Activated naive CD8-positive, alpha-beta T cell treated with anti-CD3 and anti-CD28 coated beads, Interleukin-2, amount 50 U/mL, for 24 hours (primary cell): ENCODE data around the gene VWA3A.
"Not testable (repeated sequence)": the region's sequence is repeated elsewhere in the genome, so short reads cannot be mapped to it uniquely, and the experiment has no call there.

Source experiments
- ATAC-seq: fragments of 150-1000 bp; cut with Tn5 transposase; one replicate; pipeline ENCODE4 v1.10.0; 2021
- DNase-seq: peaks from one replicate; pipeline ENCODE4 v3.0.0; 2021
- H3K27ac Mint-ChIP-seq: one replicate; pipeline ENCODE4 v1.8.0; 2021; ENCODE audit warnings: mild to moderate bottlenecking, mixed read lengths
- H3K27me3 Mint-ChIP-seq: one replicate; pipeline ENCODE4 v1.8.0; 2021; ENCODE audit warnings: mixed read lengths
- H3K36me3 Mint-ChIP-seq: one replicate; pipeline ENCODE4 v1.8.0; 2021; ENCODE audit warnings: low read depth, mixed read lengths
- H3K4me1 Mint-ChIP-seq: one replicate; pipeline ENCODE4 v1.8.0; 2021; ENCODE audit warnings: mixed read lengths
- H3K4me3 Mint-ChIP-seq: one replicate; pipeline ENCODE4 v1.8.0; 2021; ENCODE audit warnings: mild to moderate bottlenecking, moderate library complexity, mixed read lengths
- H3K9me3 Mint-ChIP-seq: one replicate; pipeline ENCODE4 v1.8.0; 2021; ENCODE audit warnings: mixed read lengths

VWA3A gene

GRCh38 chr16:22109258-22109898, 17.0 kb downstream of the VWA3A start:
- H3K4me1 Mint-ChIP-seq, result peaks cover 4% of the 10 kb centered on the region
- DNase-seq, result no peak
- no peak overlapping the region for H3K27ac Mint-ChIP-seq
- no peak for ATAC-seq
- H3K27me3 Mint-ChIP-seq, result peaks cover 2% of the 10 kb centered on the region
- H3K9me3 Mint-ChIP-seq, result no peaks in the 10 kb centered on the region
- H3K36me3 Mint-ChIP-seq, result no peaks in the 10 kb centered on the region
- H3K4me3 Mint-ChIP-seq, result no peak overlapping the region

- H3K36me3 Mint-ChIP-seq, result not testable (repeated sequence)
Measured at GRCh38 chr16:22111629-22112028, 19.3 kb downstream of the VWA3A start.

GRCh38 chr16:22116095-22116700, 23.9 kb downstream of the VWA3A start:
- no peaks in the 10 kb centered on the region for H3K36me3 Mint-ChIP-seq
- no peaks in the 10 kb centered on the region for H3K9me3 Mint-ChIP-seq
- DNase-seq, result no peak
- ATAC-seq, result no peak
- no peak overlapping the region for H3K4me3 Mint-ChIP-seq
- no peak overlapping the region for H3K27ac Mint-ChIP-seq
- H3K27me3 Mint-ChIP-seq, result no peaks in the 10 kb centered on the region
- no peaks in the 10 kb centered on the region for H3K4me1 Mint-ChIP-seq

More at GRCh38 chr16:22111629-22112028, 19.3 kb downstream of the VWA3A start:
- H3K9me3 Mint-ChIP-seq, H3K4me1 Mint-ChIP-seq, DNase-seq, H3K27me3 Mint-ChIP-seq, ATAC-seq, H3K27ac Mint-ChIP-seq, H3K4me3 Mint-ChIP-seq: not testable (repeated sequence)

GRCh38 chr16:22117609-22118008, 25.3 kb downstream of the VWA3A start:
- Mint-ChIP-seq H3K9me3 (no peaks in the 10 kb centered on the region), H3K4me3 (no peak overlapping the region), H3K27ac (no peak overlapping the region), H3K36me3 (no peaks in the 10 kb centered on the region), H3K4me1 (no peaks in the 10 kb centered on the region), H3K27me3 (no peaks in the 10 kb centered on the region)
- ATAC-seq, result no peak
- DNase-seq, result no peak

- no peaks in the 10 kb centered on the region for H3K9me3 Mint-ChIP-seq
- no peak for DNase-seq
- H3K4me1 Mint-ChIP-seq, result no peaks in the 10 kb centered on the region
- no peak overlapping the region for H3K4me3 Mint-ChIP-seq
- H3K27ac Mint-ChIP-seq, result no peak overlapping the region
- H3K27me3 Mint-ChIP-seq, result no peaks in the 10 kb centered on the region
- H3K36me3 Mint-ChIP-seq, result no peaks in the 10 kb centered on the region
- ATAC-seq, result no peak
Measured at GRCh38 chr16:22120440-22120839, 28.1 kb downstream of the VWA3A start.

GRCh38 chr16:22122239-22122638, 29.9 kb downstream of the VWA3A start:
- Mint-ChIP-seq H3K9me3 (no peaks in the 10 kb centered on the region), H3K27ac (no peak overlapping the region), H3K4me3 (no peak overlapping the region), H3K4me1 (no peaks in the 10 kb centered on the region), H3K36me3 (no peaks in the 10 kb centered on the region), H3K27me3 (no peaks in the 10 kb centered on the region)
- no peak for DNase-seq
- no peak for ATAC-seq

- ATAC-seq, result no peak
- Mint-ChIP-seq H3K27ac (no peak overlapping the region), H3K27me3 (no peaks in the 10 kb centered on the region), H3K4me1 (no peaks in the 10 kb centered on the region), H3K36me3 (no peaks in the 10 kb centered on the region), H3K9me3 (no peaks in the 10 kb centered on the region), H3K4me3 (no peak overlapping the region)
- no peak for DNase-seq
Measured at GRCh38 chr16:22123146-22123545, 30.8 kb downstream of the VWA3A start.

- Mint-ChIP-seq H3K27ac (no peak overlapping the region), H3K36me3 (no peaks in the 10 kb centered on the region), H3K4me3 (no peak overlapping the region), H3K9me3 (no peaks in the 10 kb centered on the region), H3K4me1 (no peaks in the 10 kb centered on the region), H3K27me3 (no peaks in the 10 kb centered on the region)
- DNase-seq (no peak), ATAC-seq (no peak)
Measured at GRCh38 chr16:22123759-22124490, 31.6 kb downstream of the VWA3A start.

- H3K9me3 Mint-ChIP-seq, result no peaks in the 10 kb centered on the region
- DNase-seq, result no peak
- no peak overlapping the region for H3K27ac Mint-ChIP-seq
- H3K4me3 Mint-ChIP-seq, result no peak overlapping the region
- no peaks in the 10 kb centered on the region for H3K27me3 Mint-ChIP-seq
- no peak for ATAC-seq
- no peaks in the 10 kb centered on the region for H3K36me3 Mint-ChIP-seq
- H3K4me1 Mint-ChIP-seq, result no peaks in the 10 kb centered on the region
Measured at GRCh38 chr16:22124583-22125284, 32.4 kb downstream of the VWA3A start.

- no peaks in the 10 kb centered on the region for H3K9me3 Mint-ChIP-seq
- no peaks in the 10 kb centered on the region for H3K27me3 Mint-ChIP-seq
- no peaks in the 10 kb centered on the region for H3K36me3 Mint-ChIP-seq
- no peak overlapping the region for H3K4me3 Mint-ChIP-seq
- ATAC-seq (no peak), DNase-seq (no peak)
- no peaks in the 10 kb centered on the region for H3K4me1 Mint-ChIP-seq
- H3K27ac Mint-ChIP-seq, result no peak overlapping the region
Measured at GRCh38 chr16:22126037-22126558, 33.8 kb downstream of the VWA3A start.

- ATAC-seq, H3K27ac Mint-ChIP-seq, H3K4me3 Mint-ChIP-seq, H3K4me1 Mint-ChIP-seq, H3K27me3 Mint-ChIP-seq, H3K36me3 Mint-ChIP-seq, H3K9me3 Mint-ChIP-seq, DNase-seq: not testable (repeated sequence)
Measured at GRCh38 chr16:22128537-22128936, 36.2 kb downstream of the VWA3A start.

- H3K4me1 Mint-ChIP-seq, result no peaks in the 10 kb centered on the region
- no peaks in the 10 kb centered on the region for H3K27me3 Mint-ChIP-seq
- H3K4me3 Mint-ChIP-seq, result no peak overlapping the region
- H3K36me3 Mint-ChIP-seq, result no peaks in the 10 kb centered on the region
- ATAC-seq (no peak), DNase-seq (no peak)
- H3K27ac Mint-ChIP-seq, result no peak overlapping the region
- no peaks in the 10 kb centered on the region for H3K9me3 Mint-ChIP-seq
Measured at GRCh38 chr16:22130528-22130927, 38.2 kb downstream of the VWA3A start.

- no peak for ATAC-seq
- DNase-seq, result no peak
Measured at GRCh38 chr16:22132801-22133200, 40.5 kb downstream of the VWA3A start.

GRCh38 chr16:22138482-22138881, 46.1 kb downstream of the VWA3A start:
- no peak for DNase-seq
- Mint-ChIP-seq H3K4me3 (no peak overlapping the region), H3K36me3 (no peaks in the 10 kb centered on the region), H3K4me1 (no peaks in the 10 kb centered on the region), H3K27ac (no peak overlapping the region), H3K9me3 (no peaks in the 10 kb centered on the region), H3K27me3 (no peaks in the 10 kb centered on the region)
- ATAC-seq, result no peak

More at GRCh38 chr16:22132801-22133200, 40.5 kb downstream of the VWA3A start:
- no peaks in the 10 kb centered on the region for H3K9me3 Mint-ChIP-seq
- no peaks in the 10 kb centered on the region for H3K36me3 Mint-ChIP-seq
- no peak overlapping the region for H3K4me3 Mint-ChIP-seq
- no peaks in the 10 kb centered on the region for H3K4me1 Mint-ChIP-seq
- no peak overlapping the region for H3K27ac Mint-ChIP-seq
- H3K27me3 Mint-ChIP-seq, result no peaks in the 10 kb centered on the region
